ENCODE data around the gene SCYL3.
"Not testable (repeated sequence)": the region's sequence is repeated elsewhere in the genome, so short reads cannot be mapped to it uniquely, and the experiment has no call there.

Gene SCYL3

GRCh38 chr1:169867012-169867675 lies 26.6 kb downstream of the SCYL3 start:
- FAIRE-seq = no peak

GRCh38 chr1:169866577-169866976 lies 27.1 kb downstream of the SCYL3 start:
- no peak for FAIRE-seq

- FAIRE-seq = not testable (repeated sequence)
Measured at GRCh38 chr1:169864531-169864930, 29.2 kb downstream of the SCYL3 start.

- FAIRE-seq = no peak
Measured at GRCh38 chr1:169860750-169861149, 32.9 kb downstream of the SCYL3 start.

- no peak for FAIRE-seq
Measured at GRCh38 chr1:169860187-169860586, 33.5 kb downstream of the SCYL3 start.

GRCh38 chr1:169859001-169859400 lies 34.7 kb downstream of the SCYL3 start:
- no peak for FAIRE-seq

- no peak for FAIRE-seq
Measured at GRCh38 chr1:169858467-169858866, 35.2 kb downstream of the SCYL3 start.

- FAIRE-seq = no peak
Measured at GRCh38 chr1:169853341-169853740, 40.4 kb downstream of the SCYL3 start.

- FAIRE-seq = no peak
Measured at GRCh38 chr1:169849346-169850022, 44.2 kb downstream of the SCYL3 start.

- FAIRE-seq = no peak
Measured at GRCh38 chr1:169848456-169848855, 45.2 kb downstream of the SCYL3 start.

- FAIRE-seq = no peak
Measured at GRCh38 chr1:169844941-169845608, 48.6 kb downstream of the SCYL3 start.

GRCh38 chr1:169838942-169839341 lies 54.8 kb downstream of the SCYL3 start:
- no peak for FAIRE-seq

GRCh38 chr1:169836198-169836597 lies 57.5 kb downstream of the SCYL3 start:
- FAIRE-seq = no peak

GRCh38 chr1:169835647-169836046 lies 58.0 kb downstream of the SCYL3 start:
- FAIRE-seq = no peak

- FAIRE-seq = no peak
Measured at GRCh38 chr1:169834869-169835268, 58.8 kb downstream of the SCYL3 start.

- no peak for FAIRE-seq
Measured at GRCh38 chr1:169833179-169833901, 60.4 kb downstream of the SCYL3 start.

- FAIRE-seq = no peak
Measured at GRCh38 chr1:169829671-169830070, 64.0 kb downstream of the SCYL3 start.

- no peak for FAIRE-seq
Measured at GRCh38 chr1:169824153-169824552, 69.5 kb downstream of the SCYL3 start.

- FAIRE-seq = no peak
Measured at GRCh38 chr1:169821500-169821899, 72.2 kb downstream of the SCYL3 start.

- no peak for FAIRE-seq
Measured at GRCh38 chr1:169816617-169817016, 77.1 kb downstream of the SCYL3 start.

- FAIRE-seq = no peak
Measured at GRCh38 chr1:169814265-169814664, 79.4 kb downstream of the SCYL3 start.

- no peak for FAIRE-seq
Measured at GRCh38 chr1:169812131-169812530, 81.6 kb downstream of the SCYL3 start.

- FAIRE-seq = not testable (repeated sequence)
Measured at GRCh38 chr1:169811418-169812035, 82.2 kb downstream of the SCYL3 start.

Measured in islet of Langerhans (tissue), 1 donor.